Liver (tissue), 3 donors: ENCODE measurements around the gene CYP3A5.

ENCODE experiments used
- ATF3 ChIP-seq: IDR thresholded peaks from 2 replicates; pipeline ENCODE4 v1.6.1; 2016; ENCODE audit warnings: antibody characterized with exemption
- CTCF ChIP-seq: fragments of 150-350 bp; IDR thresholded peaks from 2 replicates; pipeline ENCODE4 v1.5.1; 2017; ENCODE audit warnings: improper control_type of control experiment, low read depth, low read length; ENCODE audit not compliant: missing input control
- EGR1 ChIP-seq, 2 donors: IDR thresholded peaks; 2 replicates each; pipeline ENCODE4 v1.6.1; 2016 to 2018; ENCODE audit warnings: antibody characterized with exemption in 2 of 2, low read depth in 2 of 2
- GABPA ChIP-seq, 2 donors: IDR thresholded peaks in 1 of 2; conservative IDR thresholded peaks in 1 of 2; 2 replicates each; pipeline ENCODE4 v1.6.1; 2016; ENCODE audit warnings: antibody characterized with exemption in 2 of 2, mild to moderate bottlenecking in 1 of 2, moderate library complexity in 1 of 2
- NR2F2 ChIP-seq: IDR thresholded peaks from 2 replicates; pipeline ENCODE4 v1.6.1; 2016; ENCODE audit warnings: antibody characterized with exemption
- RAD21 ChIP-seq, 2 donors: IDR thresholded peaks; 2 replicates each; pipeline ENCODE4 v1.6.1; 2016; ENCODE audit warnings: antibody characterized with exemption in 2 of 2, mild to moderate bottlenecking in 2 of 2
- REST ChIP-seq: IDR thresholded peaks from 2 replicates; pipeline ENCODE4 v1.6.1; 2016; ENCODE audit warnings: antibody characterized with exemption, mild to moderate bottlenecking
- SP1 ChIP-seq: IDR thresholded peaks from 2 replicates; pipeline ENCODE4 v1.6.1; 2018; ENCODE audit warnings: antibody characterized with exemption, mild to moderate bottlenecking
- YY1 ChIP-seq: IDR thresholded peaks from 2 replicates; pipeline ENCODE4 v1.6.1; 2016; ENCODE audit warnings: antibody characterized with exemption, mild to moderate bottlenecking
- ZBTB33 ChIP-seq: IDR thresholded peaks from 2 replicates; pipeline ENCODE4 v1.6.1; 2016; ENCODE audit warnings: antibody characterized with exemption
- donor health status: healthy.
- donor health status: healthy.

GRCh38 chr7:99627513-99627912, 52.3 kb downstream of the CYP3A5 start:
- no peak for TF ChIP-seq RAD21 (IDR thresholded peaks at IDR 0.05)
- TF ChIP-seq CTCF, result no peak
- no peak for TF ChIP-seq REST
- TF ChIP-seq ZBTB33, result no peak
- no peak for TF ChIP-seq YY1
- TF ChIP-seq SP1, result no peak
- TF ChIP-seq EGR1 (IDR thresholded peaks at IDR 0.05; ENCODE audit: low read depth in 2 of 2), result no peak
- TF ChIP-seq NR2F2, result no peak
- TF ChIP-seq ATF3, result no peak
- TF ChIP-seq GABPA (IDR thresholded peaks at IDR 0.05 in 1 of 2, conservative IDR thresholded peaks at IDR 0.05 in 1 of 2), result no peak
